ENCODE results near the gene YBX3. TPM values are rescaled to one million over a fixed set of nuclear protein-coding genes. Genes with fewer than 3 reads are reported as not detected.

The YBX3 gene
- total and polyA plus RNA-seq, 8 donors: 158 to 585 (median 293) TPM

DNA sequence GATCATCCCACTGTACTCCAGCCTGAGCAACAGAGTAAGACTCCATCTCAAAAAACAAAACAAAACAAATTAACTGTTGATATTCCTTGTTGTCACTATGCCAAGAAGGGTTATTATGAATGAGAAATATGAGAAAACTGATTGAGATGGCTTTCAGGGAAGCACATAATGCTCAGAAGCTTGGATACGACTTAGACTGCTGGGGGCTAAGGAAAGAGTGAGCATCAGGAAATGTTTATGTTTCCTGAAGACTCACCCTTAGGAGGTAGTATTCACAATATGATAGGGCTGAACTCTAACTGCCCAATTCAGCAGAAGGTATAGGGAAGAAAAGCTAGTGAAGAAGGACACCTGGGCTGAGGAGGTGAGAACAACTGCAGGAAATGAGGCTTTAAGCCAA is 55.5 kb downstream of the YBX3 start:
- DNase-seq: no peak
- H3K4me3 ChIP-seq: no peak overlapping the region
- TF ChIP-seq, protein P1, sequence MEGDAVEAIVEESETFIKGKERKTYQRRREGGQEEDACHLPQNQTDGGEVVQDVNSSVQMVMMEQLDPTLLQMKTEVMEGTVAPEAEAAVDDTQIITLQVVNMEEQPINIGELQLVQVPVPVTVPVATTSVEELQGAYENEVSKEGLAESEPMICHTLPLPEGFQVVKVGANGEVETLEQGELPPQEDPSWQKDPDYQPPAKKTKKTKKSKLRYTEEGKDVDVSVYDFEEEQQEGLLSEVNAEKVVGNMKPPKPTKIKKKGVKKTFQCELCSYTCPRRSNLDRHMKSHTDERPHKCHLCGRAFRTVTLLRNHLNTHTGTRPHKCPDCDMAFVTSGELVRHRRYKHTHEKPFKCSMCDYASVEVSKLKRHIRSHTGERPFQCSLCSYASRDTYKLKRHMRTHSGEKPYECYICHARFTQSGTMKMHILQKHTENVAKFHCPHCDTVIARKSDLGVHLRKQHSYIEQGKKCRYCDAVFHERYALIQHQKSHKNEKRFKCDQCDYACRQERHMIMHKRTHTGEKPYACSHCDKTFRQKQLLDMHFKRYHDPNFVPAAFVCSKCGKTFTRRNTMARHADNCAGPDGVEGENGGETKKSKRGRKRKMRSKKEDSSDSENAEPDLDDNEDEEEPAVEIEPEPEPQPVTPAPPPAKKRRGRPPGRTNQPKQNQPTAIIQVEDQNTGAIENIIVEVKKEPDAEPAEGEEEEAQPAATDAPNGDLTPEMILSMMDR (IDR thresholded peaks at IDR 0.05): no peak
- TF ChIP-seq EP300 (IDR thresholded peaks at IDR 0.05) (no peak), POLR2A (IDR thresholded peaks at IDR 0.05) (no peak), POLR2AphosphoS5 (IDR thresholded peaks at IDR 0.05) (no peak)
- H3K27me3 ChIP-seq: no peaks in the 10 kb centered on the region
- no peaks in the 10 kb centered on the region for H3K9me3 ChIP-seq
- H3K4me1 ChIP-seq: peaks cover 0 to 15% (median 5%) of the 10 kb centered on the region in 4 donors
- H3K36me3 ChIP-seq: no peaks in the 10 kb centered on the region
- WGBS, 5 donors: 39 to 66% (median 52%) methylated on average over 1 of the region's 1 CpG
- H3K27ac ChIP-seq: peak overlapping the region in 1 of 5 donors; percentile 79
- intact Hi-C loops (cut with DNase I; ENCODE audit: low total_unique reads): no loop called here

DNA sequence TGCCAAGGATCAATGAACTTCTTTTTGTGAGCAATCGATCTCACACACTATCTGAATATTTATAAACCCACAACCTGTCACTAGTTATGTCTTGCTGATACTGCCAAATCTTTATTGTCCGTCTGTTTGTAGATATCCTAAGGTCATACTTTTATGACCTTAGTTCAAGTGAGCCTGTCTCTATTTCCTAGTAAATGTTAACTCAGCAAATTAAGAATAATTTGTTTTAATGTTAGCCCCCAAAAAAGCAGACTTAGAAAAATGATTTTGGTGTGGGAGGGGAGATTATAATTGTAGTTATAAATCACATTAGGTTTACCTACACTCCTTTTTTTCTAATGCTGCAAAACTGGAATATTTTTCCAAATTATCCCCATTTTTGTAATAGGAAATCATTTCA is 58.6 kb downstream of the YBX3 start:
- 58 to 73% (median 61%) methylated on average over 2 of the region's 2 CpGs for WGBS, 5 donors
- H3K36me3 ChIP-seq: no peaks in the 10 kb centered on the region
- H3K4me3 ChIP-seq: no peak overlapping the region
- no peaks in the 10 kb centered on the region for H3K9me3 ChIP-seq
- intact Hi-C loops (cut with DNase I; ENCODE audit: low total_unique reads): no loop called here
- peaks cover 0 to 21% (median 6%) of the 10 kb centered on the region in 4 donors for H3K4me1 ChIP-seq
- H3K27me3 ChIP-seq: no peaks in the 10 kb centered on the region
- H3K27ac ChIP-seq: no peak overlapping the region
- DNase-seq: no peak
- TF ChIP-seq EP300 (IDR thresholded peaks at IDR 0.05) (no peak), POLR2A (IDR thresholded peaks at IDR 0.05) (no peak), POLR2AphosphoS5 (IDR thresholded peaks at IDR 0.05) (no peak)
- TF ChIP-seq, protein P1 (IDR thresholded peaks at IDR 0.05): no peak

DNA sequence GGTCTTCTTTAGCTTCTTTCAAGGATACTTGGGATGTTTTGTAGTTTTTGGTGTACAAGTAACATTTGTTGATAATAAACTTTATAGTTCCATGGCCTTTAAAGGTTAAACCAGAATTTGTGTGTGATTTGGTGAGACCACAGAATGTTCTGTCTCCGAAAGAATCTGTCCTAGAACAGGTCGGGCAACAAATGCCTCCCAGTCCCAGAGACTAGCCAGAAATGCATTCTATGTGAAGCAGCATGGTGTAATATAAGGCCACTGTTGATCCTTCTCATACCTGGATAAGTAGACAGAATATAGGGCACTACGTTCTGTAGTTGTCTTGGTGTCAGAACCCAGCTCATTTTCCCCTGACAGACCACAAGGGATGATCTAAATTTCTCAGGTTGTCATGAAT is 59.3 kb downstream of the YBX3 start:
- H3K27ac ChIP-seq: no peak overlapping the region
- no peaks in the 10 kb centered on the region for H3K9me3 ChIP-seq
- no peaks in the 10 kb centered on the region for H3K36me3 ChIP-seq
- TF ChIP-seq, protein P1 (IDR thresholded peaks at IDR 0.05): no peak
- TF ChIP-seq EP300 (IDR thresholded peaks at IDR 0.05) (no peak), POLR2A (IDR thresholded peaks at IDR 0.05) (no peak), POLR2AphosphoS5 (IDR thresholded peaks at IDR 0.05) (no peak)
- intact Hi-C loops (cut with DNase I; ENCODE audit: low total_unique reads): no loop called here
- no peaks in the 10 kb centered on the region for H3K27me3 ChIP-seq
- no peak overlapping the region for H3K4me3 ChIP-seq
- DNase-seq: no peak
- H3K4me1 ChIP-seq: peaks cover 0 to 20% (median 6%) of the 10 kb centered on the region in 4 donors
- 53 to 75% (median 60%) methylated on average over 3 of the region's 3 CpGs for WGBS, 5 donors

DNA sequence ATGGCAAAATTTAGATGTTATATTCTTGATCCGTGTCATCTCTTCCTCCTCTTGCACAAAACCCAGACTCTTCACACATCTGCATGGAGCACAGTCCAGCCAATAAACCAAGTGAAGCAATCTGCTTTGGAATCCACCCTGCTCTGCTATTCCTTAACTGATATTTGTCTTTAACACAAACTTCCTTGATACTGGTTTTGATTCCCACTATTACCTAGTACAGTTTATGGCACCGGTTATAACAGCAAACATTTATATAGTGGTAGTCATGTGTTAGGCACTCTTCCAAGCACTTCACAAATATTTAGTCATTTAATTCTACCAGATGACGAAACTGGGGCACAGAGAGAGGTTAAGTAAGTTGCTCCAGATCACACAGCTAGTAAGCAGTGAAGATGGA is 61.8 kb downstream of the YBX3 start:
- WGBS, 5 donors: 29 to 45% (median 33%) methylated on average over 3 of the region's 3 CpGs
- TF ChIP-seq EP300 (IDR thresholded peaks at IDR 0.05) (no peak), POLR2AphosphoS5 (IDR thresholded peaks at IDR 0.05) (peak in 2 of 3 donors; percentile 41 to 54)
- H3K27me3 ChIP-seq: no peaks in the 10 kb centered on the region
- intact Hi-C loops (cut with DNase I; ENCODE audit: low total_unique reads): no loop called here
- H3K4me3 ChIP-seq: no peak overlapping the region
- H3K27ac ChIP-seq: peak overlapping the region in 4 of 5 donors; percentile 7 to 56 (median 26)
- peak in 1 of 2 donors; percentile 18 for DNase-seq
- no peaks in the 10 kb centered on the region for H3K36me3 ChIP-seq
- peaks cover 0 to 6% (median 5%) of the 10 kb centered on the region in 4 donors for H3K4me1 ChIP-seq
- peaks cover 0 to 7% (median 0%) of the 10 kb centered on the region in 4 donors for H3K9me3 ChIP-seq

DNA sequence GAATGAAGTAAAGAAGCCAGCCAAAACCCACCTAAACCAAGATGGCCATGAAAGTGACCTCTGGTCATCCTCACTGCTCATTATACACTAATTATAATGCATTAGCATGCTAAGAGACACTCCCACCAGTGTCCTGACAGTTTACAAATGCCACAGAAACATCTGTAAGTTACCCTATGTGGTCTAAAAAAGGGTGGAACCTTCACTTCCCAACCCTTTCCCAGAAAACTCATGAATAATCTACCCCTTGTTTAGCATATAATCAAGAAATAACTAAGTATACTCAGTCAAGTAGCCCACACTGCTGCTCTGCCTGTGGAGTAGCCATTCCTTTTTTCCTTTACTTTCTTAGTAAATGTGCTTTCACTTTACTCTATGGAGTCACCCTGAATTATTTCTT is 69.1 kb downstream of the YBX3 start:
- Histone ChIP-seq H3K27me3 (no peaks in the 10 kb centered on the region), H3K27ac (no peak overlapping the region), H3K4me1 (no peaks in the 10 kb centered on the region), H3K9me3 (peaks cover 0 to 7% (median 0%) of the 10 kb centered on the region in 4 donors), H3K4me3 (no peak overlapping the region), H3K36me3 (no peaks in the 10 kb centered on the region)
- no peak for DNase-seq
- intact Hi-C loops (cut with DNase I; ENCODE audit: low total_unique reads): no loop called here
- no peak for TF ChIP-seq POLR2AphosphoS5 (IDR thresholded peaks at IDR 0.05)
- TF ChIP-seq, protein P1 (IDR thresholded peaks at IDR 0.05): no peak
- TF ChIP-seq POLR2A (IDR thresholded peaks at IDR 0.05): no peak
- TF ChIP-seq EP300 (IDR thresholded peaks at IDR 0.05): no peak
